ENCODE results near the gene ABL1. TPM values are rescaled to one million over a fixed set of nuclear protein-coding genes. Genes with fewer than 3 reads are reported as not detected.
A peak's percentile ranks its signal among the peaks of the same experiment; 100 is the strongest.
"Not testable (repeated sequence)": the region's sequence is repeated elsewhere in the genome, so short reads cannot be mapped to it uniquely, and the experiment has no call there.

The ABL1 gene
- total RNA-seq, 1 experiment from 2014 or later = 57.2 TPM

- no peaks in the 10 kb centered on the region for H3K36me3 ChIP-seq
- no peak for DNase-seq
- no peak overlapping the region for H3K4me3 ChIP-seq
- H3K4me1 ChIP-seq = peaks cover 6% of the 10 kb centered on the region; the same call in 1 of the 2 replicates
- H3K9me3 ChIP-seq (replicated peaks) = no peaks in the 10 kb centered on the region
- no peak overlapping the region for H3K27ac ChIP-seq
- H3K27me3 ChIP-seq = peaks cover 43% of the 10 kb centered on the region
These were observed 68.4 kb downstream of the ABL1 start for GRCh38 chr9:130903194-130904069.

GRCh38 chr9:130904070-130905044 lies 69.3 kb downstream of the ABL1 start:
- H3K4me1 ChIP-seq = peaks cover 7% of the 10 kb centered on the region; the same call in 1 of the 2 replicates
- no peak overlapping the region for H3K4me3 ChIP-seq
- H3K9me3 ChIP-seq (replicated peaks) = no peaks in the 10 kb centered on the region
- H3K36me3 ChIP-seq = no peaks in the 10 kb centered on the region
- peaks cover 43% of the 10 kb centered on the region for H3K27me3 ChIP-seq
- DNase-seq = no peak
- no peak overlapping the region for H3K27ac ChIP-seq

- Histone ChIP-seq H3K4me1 (peaks cover 7% of the 10 kb centered on the region; the same call in 1 of the 2 replicates), H3K27me3 (peaks cover 41% of the 10 kb centered on the region), H3K27ac (no peak overlapping the region), H3K4me3 (no peak overlapping the region), H3K9me3 (replicated peaks) (no peaks in the 10 kb centered on the region), H3K36me3 (no peaks in the 10 kb centered on the region)
- DNase-seq = no peak
These were observed 70.3 kb downstream of the ABL1 start for GRCh38 chr9:130905125-130905901.

GRCh38 chr9:130905902-130906734 lies 71.1 kb downstream of the ABL1 start:
- no peaks in the 10 kb centered on the region for H3K36me3 ChIP-seq
- no peak overlapping the region for H3K27ac ChIP-seq
- no peak for DNase-seq
- peaks cover 3% of the 10 kb centered on the region; the same call in 1 of the 2 replicates for H3K4me1 ChIP-seq
- H3K9me3 ChIP-seq (replicated peaks) = no peaks in the 10 kb centered on the region
- no peak overlapping the region for H3K4me3 ChIP-seq
- H3K27me3 ChIP-seq = peaks cover 39% of the 10 kb centered on the region

- Histone ChIP-seq H3K27me3 (peaks cover 33% of the 10 kb centered on the region), H3K4me3 (no peak overlapping the region), H3K36me3 (no peaks in the 10 kb centered on the region), H3K27ac (no peak overlapping the region), H3K9me3 (replicated peaks) (no peaks in the 10 kb centered on the region), H3K4me1 (peaks cover 3% of the 10 kb centered on the region; the same call in 1 of the 2 replicates)
- no peak for DNase-seq
These were observed 71.8 kb downstream of the ABL1 start for GRCh38 chr9:130906735-130907416.

GRCh38 chr9:130908146-130908877 lies 73.3 kb downstream of the ABL1 start:
- H3K27me3 ChIP-seq = peaks cover 27% of the 10 kb centered on the region
- H3K9me3 ChIP-seq (replicated peaks) = no peaks in the 10 kb centered on the region
- H3K4me1 ChIP-seq = peaks cover 3% of the 10 kb centered on the region; the same call in 1 of the 2 replicates
- H3K4me3 ChIP-seq = no peak overlapping the region
- no peak overlapping the region for H3K27ac ChIP-seq
- peak; percentile 54 to 61 for DNase-seq
- H3K36me3 ChIP-seq = no peaks in the 10 kb centered on the region

- H3K4me1 ChIP-seq = peaks cover 3% of the 10 kb centered on the region; the same call in 1 of the 2 replicates
- no peak for DNase-seq
- no peaks in the 10 kb centered on the region for H3K36me3 ChIP-seq
- no peak overlapping the region for H3K27ac ChIP-seq
- peaks cover 31% of the 10 kb centered on the region for H3K27me3 ChIP-seq
- H3K4me3 ChIP-seq = no peak overlapping the region
- no peaks in the 10 kb centered on the region for H3K9me3 ChIP-seq (replicated peaks)
These were observed 73.9 kb downstream of the ABL1 start for GRCh38 chr9:130908878-130909355.

GRCh38 chr9:130910041-130910440 lies 75.0 kb downstream of the ABL1 start:
- H3K36me3 ChIP-seq; DNase-seq; H3K4me1 ChIP-seq; H3K9me3 ChIP-seq (replicated peaks); H3K27ac ChIP-seq; H3K4me3 ChIP-seq: not testable (repeated sequence)
- peaks cover 42% of the 10 kb centered on the region for H3K27me3 ChIP-seq

GRCh38 chr9:130910670-130911069 lies 75.6 kb downstream of the ABL1 start:
- not testable (repeated sequence) for H3K27ac ChIP-seq; H3K36me3 ChIP-seq; H3K4me1 ChIP-seq; H3K4me3 ChIP-seq; DNase-seq; H3K9me3 ChIP-seq (replicated peaks)
- peaks cover 42% of the 10 kb centered on the region for H3K27me3 ChIP-seq

- H3K27me3 ChIP-seq = peaks cover 34% of the 10 kb centered on the region
- H3K27ac ChIP-seq = no peak overlapping the region
- peaks cover 3% of the 10 kb centered on the region; the same call in 1 of the 2 replicates for H3K4me1 ChIP-seq
- no peaks in the 10 kb centered on the region for H3K9me3 ChIP-seq (replicated peaks)
- no peaks in the 10 kb centered on the region for H3K36me3 ChIP-seq
- H3K4me3 ChIP-seq = no peak overlapping the region
- no peak for DNase-seq
These were observed 76.4 kb downstream of the ABL1 start for GRCh38 chr9:130911254-130912049.

GRCh38 chr9:130912932-130913598 lies 78.0 kb downstream of the ABL1 start:
- Histone ChIP-seq H3K4me3 (peak overlapping the region; percentile 22; the same call in 1 of the 2 replicates), H3K27ac (no peak overlapping the region), H3K4me1 (peaks cover 3% of the 10 kb centered on the region; the same call in 1 of the 2 replicates), H3K9me3 (replicated peaks) (no peaks in the 10 kb centered on the region), H3K27me3 (peaks cover 36% of the 10 kb centered on the region), H3K36me3 (no peaks in the 10 kb centered on the region)
- DNase-seq = no peak

Data from SJCRH30 (cell line).